ENCODE measurements around the gene ADAMTS2.

The ADAMTS2 gene

DNA sequence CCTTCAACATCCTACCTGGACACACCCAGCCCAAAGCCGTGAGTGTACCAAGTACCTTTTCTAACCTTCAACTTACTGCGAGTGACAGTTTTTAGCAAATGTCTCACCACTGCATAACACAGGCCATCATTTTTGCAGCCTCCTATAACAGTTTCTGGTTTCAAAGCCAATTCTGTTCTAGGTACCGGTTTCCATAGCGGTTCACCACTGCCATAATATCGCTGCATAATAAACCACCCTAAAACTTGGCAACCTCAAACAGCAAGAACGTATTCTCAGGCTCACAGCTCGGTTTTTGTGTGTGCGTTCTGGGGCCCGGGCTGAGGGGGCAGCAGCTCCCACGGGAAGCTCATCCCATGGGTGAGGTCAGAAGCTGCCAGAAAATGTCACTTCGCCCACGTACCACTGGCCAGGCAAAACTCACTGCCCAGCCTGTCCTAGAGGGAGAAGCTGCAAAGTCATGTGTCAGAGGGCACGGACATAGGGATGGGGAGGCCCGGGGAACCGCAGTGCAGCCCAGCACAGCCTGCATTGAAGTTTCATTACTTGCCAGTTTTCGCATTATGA is 15.9 kb upstream of the ADAMTS2 start:
- no peak overlapping the region for H3K4me3 Mint-ChIP-seq
- peaks cover 5% of the 10 kb centered on the region for H3K4me1 Mint-ChIP-seq
- no peaks in the 10 kb centered on the region for H3K36me3 Mint-ChIP-seq (ENCODE audit: low read depth)
- no peak for DNase-seq
- H3K9me3 Mint-ChIP-seq = peaks cover 28% of the 10 kb centered on the region
- TF ChIP-seq, protein P1, sequence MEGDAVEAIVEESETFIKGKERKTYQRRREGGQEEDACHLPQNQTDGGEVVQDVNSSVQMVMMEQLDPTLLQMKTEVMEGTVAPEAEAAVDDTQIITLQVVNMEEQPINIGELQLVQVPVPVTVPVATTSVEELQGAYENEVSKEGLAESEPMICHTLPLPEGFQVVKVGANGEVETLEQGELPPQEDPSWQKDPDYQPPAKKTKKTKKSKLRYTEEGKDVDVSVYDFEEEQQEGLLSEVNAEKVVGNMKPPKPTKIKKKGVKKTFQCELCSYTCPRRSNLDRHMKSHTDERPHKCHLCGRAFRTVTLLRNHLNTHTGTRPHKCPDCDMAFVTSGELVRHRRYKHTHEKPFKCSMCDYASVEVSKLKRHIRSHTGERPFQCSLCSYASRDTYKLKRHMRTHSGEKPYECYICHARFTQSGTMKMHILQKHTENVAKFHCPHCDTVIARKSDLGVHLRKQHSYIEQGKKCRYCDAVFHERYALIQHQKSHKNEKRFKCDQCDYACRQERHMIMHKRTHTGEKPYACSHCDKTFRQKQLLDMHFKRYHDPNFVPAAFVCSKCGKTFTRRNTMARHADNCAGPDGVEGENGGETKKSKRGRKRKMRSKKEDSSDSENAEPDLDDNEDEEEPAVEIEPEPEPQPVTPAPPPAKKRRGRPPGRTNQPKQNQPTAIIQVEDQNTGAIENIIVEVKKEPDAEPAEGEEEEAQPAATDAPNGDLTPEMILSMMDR (IDR thresholded peaks at IDR 0.05) = no peak
- no peak overlapping the region for H3K27ac Mint-ChIP-seq
- peaks cover 43% of the 10 kb centered on the region for H3K27me3 Mint-ChIP-seq (ENCODE audit: low read depth, poor library complexity)

DNA sequence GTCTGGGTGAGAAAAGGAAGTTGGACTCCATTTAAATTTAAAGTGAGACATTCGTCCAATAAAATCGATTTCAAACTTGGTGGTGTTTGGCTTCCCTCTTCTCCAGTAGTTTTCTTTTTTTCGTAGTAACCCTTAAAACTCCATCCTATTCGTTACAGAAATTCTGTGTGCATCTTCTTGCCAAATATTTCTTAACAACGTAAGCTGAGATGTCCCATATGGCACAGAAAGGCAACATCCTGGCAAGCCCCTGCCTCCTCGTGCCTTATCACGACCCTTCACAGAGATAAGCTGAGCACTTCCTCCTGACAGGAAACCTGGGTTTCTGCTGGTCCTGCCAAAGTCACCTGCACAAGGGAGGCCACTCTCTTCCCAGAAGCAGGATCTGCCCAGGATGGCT is 11.8 kb upstream of the ADAMTS2 start:
- H3K9me3 Mint-ChIP-seq = peaks cover 6% of the 10 kb centered on the region
- peaks cover 33% of the 10 kb centered on the region for H3K27me3 Mint-ChIP-seq (ENCODE audit: low read depth, poor library complexity)
- DNase-seq = no peak
- H3K4me1 Mint-ChIP-seq = no peaks in the 10 kb centered on the region
- no peaks in the 10 kb centered on the region for H3K36me3 Mint-ChIP-seq (ENCODE audit: low read depth)
- TF ChIP-seq, protein P1 (IDR thresholded peaks at IDR 0.05) = no peak
- H3K4me3 Mint-ChIP-seq = no peak overlapping the region
- no peak overlapping the region for H3K27ac Mint-ChIP-seq

DNA sequence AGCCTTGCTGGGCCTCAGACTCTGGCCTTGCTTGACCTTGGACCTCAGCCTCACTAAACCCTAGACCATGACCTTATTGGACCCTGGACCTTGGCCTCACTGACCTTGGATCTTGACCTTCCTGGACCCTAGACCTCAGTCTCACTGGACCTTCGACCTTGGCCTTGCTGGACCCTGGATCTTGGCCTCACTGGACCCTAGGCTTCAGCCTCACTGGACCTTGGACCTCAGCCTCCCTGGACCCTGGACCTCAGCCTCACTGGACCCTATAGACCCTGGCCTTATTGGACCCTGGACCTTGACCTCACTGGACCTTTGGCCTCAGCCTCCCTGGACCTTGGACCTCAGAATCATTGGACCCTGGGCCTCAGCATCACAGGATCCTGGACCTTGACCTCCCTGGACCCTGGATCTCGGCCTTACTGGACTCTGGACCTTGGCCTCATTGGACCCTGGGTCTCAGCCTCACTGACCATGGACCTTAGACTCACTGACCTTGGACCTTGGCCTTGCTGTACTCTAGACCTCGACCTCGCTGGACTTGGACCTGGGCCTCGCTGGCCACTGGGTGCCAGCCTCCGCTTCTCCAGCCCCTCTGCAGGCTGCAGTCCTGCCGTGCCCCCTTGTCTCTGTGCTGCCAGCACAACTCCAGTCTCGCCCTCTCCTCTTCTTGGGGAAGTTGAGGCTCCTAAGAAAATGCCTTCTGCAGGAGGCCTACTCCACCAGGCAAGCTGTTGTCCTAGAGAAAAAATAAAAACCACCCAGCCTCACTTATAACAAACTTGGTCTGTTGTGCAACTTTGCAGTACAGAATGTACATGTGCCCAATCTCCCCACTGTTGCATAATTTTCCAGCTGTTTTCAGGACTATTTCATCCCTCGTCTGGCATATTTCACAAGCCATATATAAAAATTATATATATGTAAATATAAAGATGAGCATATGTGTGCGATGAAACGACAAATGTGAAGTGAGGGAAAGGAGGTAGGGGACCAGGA is 11.0 kb upstream of the ADAMTS2 start:
- peaks cover 34% of the 10 kb centered on the region for H3K27me3 Mint-ChIP-seq (ENCODE audit: low read depth, poor library complexity)
- TF ChIP-seq, protein P1 (IDR thresholded peaks at IDR 0.05) = no peak
- no peak overlapping the region for H3K27ac Mint-ChIP-seq
- no peaks in the 10 kb centered on the region for H3K4me1 Mint-ChIP-seq
- no peak overlapping the region for H3K4me3 Mint-ChIP-seq
- no peak for DNase-seq
- H3K36me3 Mint-ChIP-seq (ENCODE audit: low read depth) = no peaks in the 10 kb centered on the region
- peaks cover 2% of the 10 kb centered on the region for H3K9me3 Mint-ChIP-seq

DNA sequence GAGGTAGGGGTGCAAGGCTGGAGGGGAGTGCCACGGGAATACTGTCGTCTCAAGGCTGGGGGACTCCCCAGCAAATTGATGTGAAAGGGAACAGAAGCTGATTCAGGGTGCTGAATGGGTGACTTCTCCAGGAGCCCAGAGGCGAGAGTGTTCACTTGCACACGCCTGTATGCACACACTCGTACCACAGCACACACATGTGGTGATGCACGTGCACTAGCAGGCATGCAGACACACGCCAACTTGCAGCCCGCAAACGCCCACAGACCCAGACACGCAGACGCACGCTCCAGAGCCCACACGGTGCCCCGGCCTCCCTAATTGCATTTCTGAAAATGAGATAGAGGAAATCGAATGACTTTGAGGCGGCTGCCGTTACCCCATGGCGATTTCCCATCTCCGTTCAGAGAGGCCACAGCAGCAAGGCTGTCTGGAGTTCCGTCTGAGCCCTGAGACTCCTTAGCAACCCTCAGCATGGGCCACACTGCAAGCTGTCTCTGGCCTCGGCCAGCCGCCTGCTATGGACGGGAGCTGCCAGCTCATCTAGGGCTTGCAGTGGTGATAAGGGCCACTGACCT is 9.1 kb upstream of the ADAMTS2 start:
- Mint-ChIP-seq H3K27me3 (ENCODE audit: low read depth, poor library complexity) (peaks cover 46% of the 10 kb centered on the region), H3K9me3 (no peaks in the 10 kb centered on the region), H3K36me3 (ENCODE audit: low read depth) (no peaks in the 10 kb centered on the region), H3K4me1 (no peaks in the 10 kb centered on the region), H3K4me3 (no peak overlapping the region), H3K27ac (no peak overlapping the region)
- DNase-seq = no peak
- TF ChIP-seq, protein P1 (IDR thresholded peaks at IDR 0.05) = no peak

DNA sequence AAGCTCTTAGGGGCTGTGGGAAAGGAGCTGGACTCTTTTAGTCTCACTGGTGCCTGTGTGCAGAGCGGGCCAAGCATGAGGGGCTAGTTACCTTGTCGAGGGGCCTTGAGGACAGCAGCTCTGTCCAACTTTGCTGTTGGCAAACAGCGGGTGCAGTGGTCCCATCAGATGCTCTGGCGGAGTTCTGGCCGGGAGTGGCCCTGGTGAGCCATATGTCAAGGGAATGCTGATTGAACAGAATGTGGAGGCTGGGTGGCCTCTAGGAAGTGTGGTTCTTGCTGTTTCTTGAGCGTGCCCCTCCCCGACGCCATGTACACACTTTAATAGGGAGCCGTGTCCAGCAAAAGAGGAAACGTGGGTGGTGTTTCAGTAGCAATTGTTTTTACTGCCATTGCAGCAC is 3.6 kb upstream of the ADAMTS2 start:
- peaks cover 6% of the 10 kb centered on the region for H3K4me1 Mint-ChIP-seq
- H3K36me3 Mint-ChIP-seq (ENCODE audit: low read depth) = no peaks in the 10 kb centered on the region
- H3K27ac Mint-ChIP-seq = no peak overlapping the region
- H3K9me3 Mint-ChIP-seq = no peaks in the 10 kb centered on the region
- peaks cover 75% of the 10 kb centered on the region for H3K27me3 Mint-ChIP-seq (ENCODE audit: low read depth, poor library complexity)
- no peak for DNase-seq
- H3K4me3 Mint-ChIP-seq = no peak overlapping the region
- TF ChIP-seq, protein P1 (IDR thresholded peaks at IDR 0.05) = no peak
